Measurements from ENCODE around the gene ALDH1A2. TPM values are rescaled to one million over a fixed set of nuclear protein-coding genes. Genes with fewer than 3 reads are reported as not detected.

ALDH1A2 gene
- polyA plus RNA-seq, 3 donors, result 0.41 to 5.1 (median 3.4) TPM

DNA sequence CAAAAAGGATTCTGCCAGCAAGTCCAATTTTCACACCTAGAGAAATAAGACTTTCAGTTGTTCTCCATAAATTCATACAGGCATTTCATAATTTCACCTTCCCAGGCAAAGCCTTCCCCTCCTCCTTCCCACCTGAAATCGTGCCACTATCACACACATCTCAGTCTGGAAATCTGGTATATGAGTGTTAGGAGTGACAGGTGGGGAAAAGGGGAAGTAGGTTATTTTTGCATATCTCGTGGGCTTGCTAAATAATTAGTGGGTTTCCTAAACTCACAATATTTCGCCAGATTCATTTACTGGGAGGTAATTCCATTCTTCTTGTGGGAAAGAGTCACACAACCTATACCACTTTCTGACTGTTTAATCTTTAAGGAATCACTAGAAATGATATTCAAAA, 7.4 kb downstream of the ALDH1A2 start:
- Histone ChIP-seq H3K79me2 (ENCODE audit: insufficient read depth, low read length) (no peaks in the 10 kb centered on the region), H3K9me3 (replicated peaks in 1 of 2; ENCODE audit: control insufficient read depth in 1 of 2, insufficient read depth in 1 of 2, low read length in 2 of 2) (no peaks in the 10 kb centered on the region), H3K27me3 (ENCODE audit: control insufficient read depth in 2 of 2, insufficient read depth in 2 of 2, low read length in 2 of 2) (peaks cover 60 to 72% of the 10 kb centered on the region in 2 donors), H3K4me3 (replicated peaks in 1 of 3; ENCODE audit: low read depth in 2 of 3, low read length in 3 of 3) (no peak overlapping the region), H3K4me2 (replicated peaks; ENCODE audit: extremely low read depth, low read length, poor library complexity, severe bottlenecking) (no peak overlapping the region), H3K4me1 (ENCODE audit: control insufficient read depth in 1 of 2, insufficient read depth in 2 of 2, low read length in 2 of 2) (no peaks in the 10 kb centered on the region), H4K20me1 (ENCODE audit: insufficient read depth, low read length) (no peaks in the 10 kb centered on the region), H3K36me3 (replicated peaks in 1 of 2; ENCODE audit: control insufficient read depth in 1 of 2, insufficient read depth in 2 of 2, low read length in 2 of 2) (no peaks in the 10 kb centered on the region), H2AFZ (ENCODE audit: insufficient read depth, low read depth, low read length, poor library complexity, severe bottlenecking) (no peak overlapping the region), H3K9ac (ENCODE audit: insufficient read depth, low read length, poor library complexity, severe bottlenecking) (no peak overlapping the region), H3K27ac (ENCODE audit: low read depth in 1 of 2, low read length in 2 of 2) (no peak overlapping the region)
- no CpG with 5 or more reads among the region's 3 CpGs for WGBS (ENCODE audit: insufficient coverage)
- H3K27me3 Mint-ChIP-seq (ENCODE audit: low read depth in 3 of 3), result peaks cover 39 to 48% (median 40%) of the 10 kb centered on the region in 3 donors
- H3K36me3 Mint-ChIP-seq, result no peaks in the 10 kb centered on the region
- peak overlapping the region in 1 of 2 donors; percentile 70 for H3K4me3 Mint-ChIP-seq
- intact Hi-C loops (cut with micrococcal nuclease), result loop anchor here in 1 of 2 donors (10.0 kb wide), 1 partner anchor 137 kb away; no protein-coding TSS in a partner anchor
- no peak overlapping the region for H3K27ac Mint-ChIP-seq
- peak in 2 of 3 donors; percentile 4 to 5 for DNase-seq
- H3K9me3 Mint-ChIP-seq, result peaks cover 0 to 3% (median 0%) of the 10 kb centered on the region in 7 donors
- TF ChIP-seq, protein P1, sequence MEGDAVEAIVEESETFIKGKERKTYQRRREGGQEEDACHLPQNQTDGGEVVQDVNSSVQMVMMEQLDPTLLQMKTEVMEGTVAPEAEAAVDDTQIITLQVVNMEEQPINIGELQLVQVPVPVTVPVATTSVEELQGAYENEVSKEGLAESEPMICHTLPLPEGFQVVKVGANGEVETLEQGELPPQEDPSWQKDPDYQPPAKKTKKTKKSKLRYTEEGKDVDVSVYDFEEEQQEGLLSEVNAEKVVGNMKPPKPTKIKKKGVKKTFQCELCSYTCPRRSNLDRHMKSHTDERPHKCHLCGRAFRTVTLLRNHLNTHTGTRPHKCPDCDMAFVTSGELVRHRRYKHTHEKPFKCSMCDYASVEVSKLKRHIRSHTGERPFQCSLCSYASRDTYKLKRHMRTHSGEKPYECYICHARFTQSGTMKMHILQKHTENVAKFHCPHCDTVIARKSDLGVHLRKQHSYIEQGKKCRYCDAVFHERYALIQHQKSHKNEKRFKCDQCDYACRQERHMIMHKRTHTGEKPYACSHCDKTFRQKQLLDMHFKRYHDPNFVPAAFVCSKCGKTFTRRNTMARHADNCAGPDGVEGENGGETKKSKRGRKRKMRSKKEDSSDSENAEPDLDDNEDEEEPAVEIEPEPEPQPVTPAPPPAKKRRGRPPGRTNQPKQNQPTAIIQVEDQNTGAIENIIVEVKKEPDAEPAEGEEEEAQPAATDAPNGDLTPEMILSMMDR (IDR thresholded peaks at IDR 0.05), result no peak
- H3K4me1 Mint-ChIP-seq, result peaks cover 3% of the 10 kb centered on the region

DNA sequence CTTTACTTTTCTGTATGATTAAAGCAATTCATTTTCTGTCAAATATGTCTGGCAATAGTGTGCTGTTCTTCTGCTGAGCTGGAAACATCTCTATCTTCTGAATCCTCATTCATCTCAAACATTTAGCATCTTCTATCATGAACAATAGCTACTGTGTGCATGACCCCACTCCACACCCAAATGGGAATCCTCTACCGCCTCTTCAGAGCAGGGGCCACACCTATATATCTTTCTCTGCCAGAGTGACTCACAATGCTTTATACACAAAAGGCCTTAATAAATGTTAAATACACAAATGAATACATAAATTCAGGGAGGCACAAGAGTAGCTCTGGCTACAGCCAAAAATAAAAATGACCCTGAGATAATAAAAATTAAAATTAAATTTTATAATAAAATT, 8.0 kb downstream of the ALDH1A2 start:
- Histone ChIP-seq H3K9me3 (replicated peaks in 1 of 2; ENCODE audit: control insufficient read depth in 1 of 2, insufficient read depth in 1 of 2, low read length in 2 of 2) (no peaks in the 10 kb centered on the region), H3K27me3 (ENCODE audit: control insufficient read depth in 2 of 2, insufficient read depth in 2 of 2, low read length in 2 of 2) (peaks cover 55 to 67% of the 10 kb centered on the region in 2 donors), H3K4me3 (replicated peaks in 1 of 3; ENCODE audit: low read depth in 2 of 3, low read length in 3 of 3) (no peak overlapping the region), H3K79me2 (ENCODE audit: insufficient read depth, low read length) (no peaks in the 10 kb centered on the region), H3K27ac (ENCODE audit: low read depth in 1 of 2, low read length in 2 of 2) (no peak overlapping the region), H2AFZ (ENCODE audit: insufficient read depth, low read depth, low read length, poor library complexity, severe bottlenecking) (no peak overlapping the region), H3K9ac (ENCODE audit: insufficient read depth, low read length, poor library complexity, severe bottlenecking) (no peak overlapping the region), H3K4me1 (ENCODE audit: control insufficient read depth in 1 of 2, insufficient read depth in 2 of 2, low read length in 2 of 2) (no peaks in the 10 kb centered on the region), H3K4me2 (replicated peaks; ENCODE audit: extremely low read depth, low read length, poor library complexity, severe bottlenecking) (no peak overlapping the region), H3K36me3 (replicated peaks in 1 of 2; ENCODE audit: control insufficient read depth in 1 of 2, insufficient read depth in 2 of 2, low read length in 2 of 2) (no peaks in the 10 kb centered on the region), H4K20me1 (ENCODE audit: insufficient read depth, low read length) (no peaks in the 10 kb centered on the region)
- Mint-ChIP-seq H3K9me3 (peaks cover 0 to 3% (median 0%) of the 10 kb centered on the region in 7 donors), H3K27me3 (ENCODE audit: low read depth in 3 of 3) (peaks cover 34 to 43% (median 35%) of the 10 kb centered on the region in 3 donors), H3K27ac (no peak overlapping the region), H3K4me3 (peak overlapping the region in 1 of 2 donors; percentile 11), H3K4me1 (peaks cover 4% of the 10 kb centered on the region), H3K36me3 (no peaks in the 10 kb centered on the region)
- DNase-seq, result no peak
- 100% methylated on average over 1 of the region's 1 CpG for WGBS (ENCODE audit: insufficient coverage)
- TF ChIP-seq, protein P1 (IDR thresholded peaks at IDR 0.05), result no peak
- intact Hi-C loops (cut with micrococcal nuclease), result loop anchor here in 1 of 2 donors (10.0 kb wide), 1 partner anchor 137 kb away; no protein-coding TSS in a partner anchor

All from CD14-positive monocyte (primary cell).